Occipital lobe (tissue), 2 donors: ENCODE results near the gene SELL. TPM values are rescaled to one million over a fixed set of nuclear protein-coding genes. Genes with fewer than 3 reads are reported as not detected.
"Not testable (repeated sequence)": the region's sequence is repeated elsewhere in the genome, so short reads cannot be mapped to it uniquely, and the experiment has no call there.

Source experiments
- DNase-seq: peaks from one replicate; lab custom pipeline; 2025; lab: John Stamatoyannopoulos, UW
- total RNA-seq: library from RNA; depleted of rRNA; stranded (reverse); fragments of >200 nt; gene quantifications from one replicate; pipeline ENCODE4 v1.2.3, GENCODE V29; 2014

Gene SELL
- total RNA-seq, 1 donor from 2014 or later: 0.47 TPM

GRCh38 chr1:169670244-169670643 is 41.2 kb downstream of the SELL start:
- DNase-seq: not testable (repeated sequence)

- not testable (repeated sequence) for DNase-seq
These were observed 43.5 kb downstream of the SELL start for GRCh38 chr1:169667699-169668596.

GRCh38 chr1:169667227-169667639 is 44.2 kb downstream of the SELL start:
- DNase-seq: not testable (repeated sequence)

- DNase-seq: not testable (repeated sequence)
These were observed 48.7 kb downstream of the SELL start for GRCh38 chr1:169662680-169663079.

- DNase-seq: not testable (repeated sequence)
These were observed 50.4 kb downstream of the SELL start for GRCh38 chr1:169661066-169661465.

GRCh38 chr1:169658777-169659176 is 52.6 kb downstream of the SELL start:
- not testable (repeated sequence) for DNase-seq

GRCh38 chr1:169653873-169654272 is 57.5 kb downstream of the SELL start:
- no peak for DNase-seq

GRCh38 chr1:169651035-169651434 is 60.4 kb downstream of the SELL start:
- no peak for DNase-seq

- no peak for DNase-seq
These were observed 60.9 kb downstream of the SELL start for GRCh38 chr1:169650551-169650950.

GRCh38 chr1:169648709-169649108 is 62.7 kb downstream of the SELL start:
- DNase-seq: no peak

- DNase-seq: no peak
These were observed 63.2 kb downstream of the SELL start for GRCh38 chr1:169648187-169648586.

- DNase-seq: no peak
These were observed 63.9 kb downstream of the SELL start for GRCh38 chr1:169647512-169647911.

- no peak for DNase-seq
These were observed 67.1 kb downstream of the SELL start for GRCh38 chr1:169644297-169644696.

Other genes with a start within 250 kb of the SELL start
- 31.5 TPM for gene SLC19A2, start 225.7 kb downstream of the SELL start, total RNA-seq
- gene F5, start 125.1 kb downstream of the SELL start, total RNA-seq: under 0.01 TPM
- 0.16 TPM for gene SELP, start 81.5 kb downstream of the SELL start, total RNA-seq
- gene SELE, start 22.5 kb upstream of the SELL start, total RNA-seq: 0.94 TPM
- gene METTL18, start 83.3 kb upstream of the SELL start, total RNA-seq: 10.0 TPM
- gene SCYL3, start 182.3 kb upstream of the SELL start, total RNA-seq: 14.2 TPM